ENCODE data around the gene ROR2. TPM values are rescaled to one million over a fixed set of nuclear protein-coding genes. Genes with fewer than 3 reads are reported as not detected.

Gene ROR2
- total and polyA plus RNA-seq, 2 of the 8 experiments (the other 6 are each of a cell fraction or from before 2014, with no cell fraction given), result 2.7 to 4.3 TPM

- Histone ChIP-seq H3K4me1 (replicated peaks in 1 of 4; ENCODE audit: control insufficient read depth in 3 of 4, insufficient read depth in 4 of 4, low read length in 3 of 4) (no peaks in the 10 kb centered on the region), H2AK5ac (ENCODE audit: low read depth, low read length) (no peak overlapping the region), H3K27ac (ENCODE audit: low read depth, low read length) (no peak overlapping the region), H3K4me3 (ENCODE audit: extremely low read depth in 1 of 4, insufficient read depth in 2 of 4, low read depth in 3 of 4, low read length in 4 of 4) (no peak overlapping the region), H3K56ac (replicated peaks; ENCODE audit: insufficient read length, low read depth, low read length) (no peak overlapping the region), H4K5ac (ENCODE audit: insufficient read length, low read depth, low read length) (no peak overlapping the region), H3K4ac (replicated peaks; ENCODE audit: insufficient read length, low read depth, low read length) (no peak overlapping the region), H4K91ac (replicated peaks; ENCODE audit: insufficient read length, low read length) (no peak overlapping the region), H3K27me3 (replicated peaks in 1 of 4; ENCODE audit: control insufficient read depth in 3 of 4, extremely low read depth in 1 of 4, insufficient read depth in 3 of 4, low read length in 3 of 4) (no peaks in the 10 kb centered on the region), H2BK20ac (ENCODE audit: low read length) (no peak overlapping the region), H2BK12ac (ENCODE audit: low read depth, low read length) (no peak overlapping the region), H3K79me1 (ENCODE audit: low read depth, low read length) (no peaks in the 10 kb centered on the region), H3K23ac (ENCODE audit: insufficient read length) (no peak overlapping the region), H3K18ac (ENCODE audit: extremely low read depth, low read length) (no peak overlapping the region), H3K79me2 (ENCODE audit: control insufficient read depth in 1 of 2, insufficient read depth in 2 of 2, low read length in 2 of 2) (no peaks in the 10 kb centered on the region), H4K8ac (ENCODE audit: extremely low read depth, insufficient read depth, low read length) (no peak overlapping the region), H2BK15ac (ENCODE audit: low read length) (no peak overlapping the region), H3K14ac (ENCODE audit: insufficient read length) (no peak overlapping the region), H3K9me3 (ENCODE audit: insufficient read depth in 2 of 2, low read depth in 1 of 2, low read length in 1 of 2) (peaks cover 0 to 5% of the 10 kb centered on the region in 2 experiments; a peak in 1 of 4 replicates), H3K36me3 (ENCODE audit: control insufficient read depth in 2 of 4, insufficient read depth in 4 of 4, low read length in 3 of 4) (no peaks in the 10 kb centered on the region), H3K23me2 (ENCODE audit: low read depth, low read length) (no peaks in the 10 kb centered on the region), H2AFZ (ENCODE audit: low read length) (no peak overlapping the region), H3K4me2 (ENCODE audit: insufficient read depth in 1 of 2, low read depth in 2 of 2, low read length in 2 of 2) (no peak overlapping the region), H2BK120ac (replicated peaks; ENCODE audit: low read depth, low read length) (no peak overlapping the region), H2BK5ac (ENCODE audit: low read depth, low read length) (no peak overlapping the region), H4K20me1 (replicated peaks in 1 of 2; ENCODE audit: control insufficient read depth in 1 of 2, insufficient read depth in 2 of 2, low read length in 2 of 2) (no peaks in the 10 kb centered on the region), H3K9ac (replicated peaks in 1 of 4; ENCODE audit: extremely low read depth in 1 of 4, low read depth in 3 of 4, low read length in 3 of 4) (no peak overlapping the region)
- DNase-seq (ENCODE audit: low read depth in 1 of 2, low spot score in 2 of 2) (no peak), FAIRE-seq (no peak)
- ChIA-PET POLR2A (ENCODE audit: partially characterized antibody) (no interaction called here), CTCF (ENCODE audit: partially characterized antibody) (no interaction called here)
- 84% methylated on average over 1 of the region's 1 CpG; no CpG with 5 or more reads in 1 of the 2 experiments for WGBS, 2 experiments (ENCODE audit: extremely low coverage in 1 of 2, insufficient coverage in 1 of 2, insufficient read length in 1 of 2, insufficient replicate concordance in 2 of 2, low coverage in 1 of 2, low lambda C conversion rate in 2 of 2, missing lambda C conversion rate in 1 of 2)
- TF ChIP-seq SP4 (IDR thresholded peaks at IDR 0.05; ENCODE audit: low read length) (no peak), EGR1 (IDR thresholded peaks at IDR 0.05; ENCODE audit: borderline replicate concordance, low read depth, low read length) (no peak)
Measured at GRCh38 chr9:91625331-91625730, 324.7 kb downstream of the ROR2 start.

Measured in H1 (cell line).